GM12891 (cell line): ENCODE measurements around the gene FANK1.

Experiments used
- POLR2AphosphoS5 ChIP-seq: IDR thresholded peaks from 2 replicates; pipeline ENCODE4 v1.6.1; 2011; ENCODE audit warnings: low read depth, low read length, control low read depth
- TAF1 ChIP-seq: IDR thresholded peaks from 2 replicates; pipeline ENCODE4 v1.6.1; 2011; ENCODE audit warnings: low read depth, low read length, control low read depth

GRCh38 chr10:125880719-125881118, 15.6 kb upstream of the FANK1 start:
- TF ChIP-seq POLR2AphosphoS5, result no peak
- no peak for TF ChIP-seq TAF1
